Activated CD8-positive, alpha-beta T cell treated with anti-CD3 and anti-CD28 coated beads, Interleukin-2, amount 10 ng/mL, durations not matched to agents 7 days and 5 days (primary cell): ENCODE data around the gene UPK1A. TPM values are rescaled to one million over a fixed set of nuclear protein-coding genes. Genes with fewer than 3 reads are reported as not detected.
A peak's percentile ranks its signal among the peaks of the same experiment; 100 is the strongest.
"Not testable (repeated sequence)": the region's sequence is repeated elsewhere in the genome, so short reads cannot be mapped to it uniquely, and the experiment has no call there.

Source experiments
- ATAC-seq: fragments of 150-1000 bp; cut with Tn5 transposase; one replicate; pipeline ENCODE4 v1.10.0; 2021; ENCODE audit warnings: moderate library complexity
- CTCF ChIA-PET: fragments of 350-600 bp; sonication (Branson Sonifier 250); formaldehyde crosslinking; loops from one replicate; lab custom pipeline; 2021; ENCODE audit warnings: antibody characterized with exemption; lab: Charles Lee
- POLR2A ChIA-PET: fragments of 350-600 bp; sonication (Branson Sonifier 250); formaldehyde crosslinking; loops from one replicate; lab custom pipeline; 2021; ENCODE audit warnings: antibody characterized with exemption; lab: Charles Lee
- DNase-seq: peaks from one replicate; pipeline ENCODE4 v3.0.0-alpha.2; 2020
- H3K27ac Mint-ChIP-seq: one replicate; pipeline ENCODE4 v1.8.0; 2021; ENCODE audit warnings: mild to moderate bottlenecking, mixed read lengths
- H3K27me3 Mint-ChIP-seq: one replicate; pipeline ENCODE4 v1.8.0; 2021; ENCODE audit warnings: low read depth, mixed read lengths
- H3K36me3 Mint-ChIP-seq: one replicate; pipeline ENCODE4 v1.8.0; 2021; ENCODE audit warnings: low read depth, mixed read lengths
- H3K4me1 Mint-ChIP-seq: one replicate; pipeline ENCODE4 v1.8.0; 2021; ENCODE audit warnings: low read depth, mixed read lengths
- H3K4me3 Mint-ChIP-seq: one replicate; pipeline ENCODE4 v1.8.0; 2021; ENCODE audit warnings: mild to moderate bottlenecking, mixed read lengths
- H3K9me3 Mint-ChIP-seq: one replicate; pipeline ENCODE4 v1.8.0; 2022; ENCODE audit warnings: mixed read lengths; ENCODE audit not compliant: insufficient read depth
- total RNA-seq, 2 experiments: library from RNA; stranded (reverse); gene quantifications; one replicate each; pipeline ENCODE4 v1.2.3, GENCODE V29; 2021

The UPK1A gene
- total RNA-seq, 2 experiments from 2014 or later, result 0.63 to 0.82 TPM

- POLR2A ChIA-PET, result interaction anchor here (0.6 to 1.3 kb wide), 2 partner anchors 32 to 250 kb away, joined by 5 to 7 read pairs; partner anchors contain the start of gene HAUS5
- ATAC-seq (no peak), DNase-seq (peak; percentile 83)
- Mint-ChIP-seq H3K9me3 (no peaks in the 10 kb centered on the region), H3K4me3 (peak overlapping the region; percentile 78), H3K4me1 (peaks cover 56% of the 10 kb centered on the region), H3K27ac (peak overlapping the region; percentile 90), H3K36me3 (peaks cover 9% of the 10 kb centered on the region), H3K27me3 (no peaks in the 10 kb centered on the region)
- CTCF ChIA-PET, result interaction anchor here (1.0 to 1.1 kb wide), 3 partner anchors 13 to 483 kb away, joined by 3 to 4 read pairs (median 4); no protein-coding TSS in a partner anchor
These were observed 21.2 kb upstream of the UPK1A start for GRCh38 chr19:35644987-35645679.

GRCh38 chr19:35645680-35646511 lies 20.4 kb upstream of the UPK1A start:
- ChIA-PET CTCF (interaction anchor here (1.1 kb wide), 1 partner anchor 12 kb away, joined by 3 read pairs; no protein-coding TSS in a partner anchor), POLR2A (no interaction called here)
- DNase-seq (no peak), ATAC-seq (no peak)
- H3K4me1 Mint-ChIP-seq, result peaks cover 63% of the 10 kb centered on the region
- peak overlapping the region; percentile 78 for H3K4me3 Mint-ChIP-seq
- H3K27ac Mint-ChIP-seq, result peak overlapping the region; percentile 45
- H3K9me3 Mint-ChIP-seq, result no peaks in the 10 kb centered on the region
- no peaks in the 10 kb centered on the region for H3K27me3 Mint-ChIP-seq
- peaks cover 14% of the 10 kb centered on the region for H3K36me3 Mint-ChIP-seq

GRCh38 chr19:35648017-35648961 lies 18.0 kb upstream of the UPK1A start, which contains the start of gene COX6B1:
Gene COX6B1 (plus strand): TSS chr19:35648323. CDS start chr19:35651244, 2,921 bp downstream.
- Mint-ChIP-seq H3K36me3 (peaks cover 23% of the 10 kb centered on the region), H3K4me1 (peaks cover 47% of the 10 kb centered on the region), H3K4me3 (peak within 1 kb of the TSS; percentile 99), H3K27ac (peak within 1 kb of the TSS; percentile 98), H3K27me3 (no peaks in the 10 kb centered on the region), H3K9me3 (no peaks in the 10 kb centered on the region)
- POLR2A ChIA-PET, result interaction anchor here (0.6 to 1.9 kb wide), 18 partner anchors 9 to 1379 kb away, joined by 3 to 9 read pairs (median 4); partner anchors contain the start of gene HAUS5
- ATAC-seq (peak; percentile 72), DNase-seq (peak; percentile 97)
- CTCF ChIA-PET, result interaction anchor here (0.7 to 2.3 kb wide), 17 partner anchors 9 to 295 kb away, joined by 3 to 7 read pairs (median 3); partner anchors contain the start of gene HAUS5

- Mint-ChIP-seq H3K9me3 (no peaks in the 10 kb centered on the region), H3K27me3 (no peaks in the 10 kb centered on the region), H3K4me3 (no peak overlapping the region), H3K27ac (no peak overlapping the region), H3K36me3 (peaks cover 37% of the 10 kb centered on the region), H3K4me1 (peaks cover 35% of the 10 kb centered on the region)
- ATAC-seq, result no peak
- ChIA-PET POLR2A (no interaction called here), CTCF (no interaction called here)
- DNase-seq, result no peak
These were observed 15.7 kb upstream of the UPK1A start for GRCh38 chr19:35650581-35650980.

GRCh38 chr19:35654828-35655227 lies 11.5 kb upstream of the UPK1A start:
- H3K36me3 Mint-ChIP-seq, result peaks cover 50% of the 10 kb centered on the region
- CTCF ChIA-PET, POLR2A ChIA-PET, ATAC-seq, H3K4me3 Mint-ChIP-seq, H3K27ac Mint-ChIP-seq, DNase-seq, H3K27me3 Mint-ChIP-seq, H3K9me3 Mint-ChIP-seq: not testable (repeated sequence)
- H3K4me1 Mint-ChIP-seq, result peaks cover 17% of the 10 kb centered on the region

GRCh38 chr19:35655600-35655999 lies 10.7 kb upstream of the UPK1A start:
- Mint-ChIP-seq H3K27ac (no peak overlapping the region), H3K4me3 (no peak overlapping the region), H3K9me3 (no peaks in the 10 kb centered on the region), H3K27me3 (no peaks in the 10 kb centered on the region), H3K4me1 (peaks cover 10% of the 10 kb centered on the region), H3K36me3 (peaks cover 50% of the 10 kb centered on the region)
- POLR2A ChIA-PET, result no interaction called here
- DNase-seq (no peak), ATAC-seq (no peak)
- CTCF ChIA-PET, result interaction anchor here (0.7 kb wide), 1 partner anchor 47 kb away, joined by 4 read pairs; no protein-coding TSS in a partner anchor

GRCh38 chr19:35656700-35657099 lies 9.6 kb upstream of the UPK1A start:
- Mint-ChIP-seq H3K4me1 (peaks cover 2% of the 10 kb centered on the region), H3K9me3 (no peaks in the 10 kb centered on the region), H3K4me3 (no peak overlapping the region), H3K36me3 (peaks cover 48% of the 10 kb centered on the region), H3K27ac (no peak overlapping the region), H3K27me3 (no peaks in the 10 kb centered on the region)
- POLR2A ChIA-PET, result interaction anchor here (2.0 kb wide), 1 partner anchor 8 kb away, joined by 8 read pairs; the partner anchor contains the start of gene COX6B1
- ATAC-seq (no peak), DNase-seq (no peak)
- CTCF ChIA-PET, result interaction anchor here (0.8 to 1.4 kb wide), 3 partner anchors 9 to 36 kb away, joined by 3 to 4 read pairs (median 4); partner anchors contain the start of gene COX6B1

- POLR2A ChIA-PET, result interaction anchor here (2.0 kb wide), 1 partner anchor 10 kb away, joined by 8 read pairs; the partner anchor contains the start of gene COX6B1
- CTCF ChIA-PET, result interaction anchor here (1.1 to 1.4 kb wide), 2 partner anchors 13 to 14 kb away, joined by 3 to 4 read pairs; no protein-coding TSS in a partner anchor
- Mint-ChIP-seq H3K36me3 (peaks cover 47% of the 10 kb centered on the region), H3K27me3 (no peaks in the 10 kb centered on the region), H3K27ac (no peak overlapping the region), H3K9me3 (no peaks in the 10 kb centered on the region), H3K4me3 (no peak overlapping the region), H3K4me1 (peaks cover 2% of the 10 kb centered on the region)
- ATAC-seq (peak; percentile 60), DNase-seq (no peak)
These were observed 8.2 kb upstream of the UPK1A start for GRCh38 chr19:35657904-35658700.

- Mint-ChIP-seq H3K36me3 (peaks cover 31% of the 10 kb centered on the region), H3K4me1 (no peaks in the 10 kb centered on the region), H3K27me3 (no peaks in the 10 kb centered on the region), H3K27ac (no peak overlapping the region), H3K4me3 (no peak overlapping the region), H3K9me3 (no peaks in the 10 kb centered on the region)
- DNase-seq (no peak), ATAC-seq (no peak)
- ChIA-PET CTCF (interaction anchor here (0.7 kb wide), 1 partner anchor 14 kb away, joined by 3 read pairs; the partner anchor contains the start of gene COX6B1), POLR2A (interaction anchor here (1.1 kb wide), 1 partner anchor 14 kb away, joined by 3 read pairs; the partner anchor contains the start of gene COX6B1)
These were observed 4.3 kb upstream of the UPK1A start for GRCh38 chr19:35661995-35662340.

GRCh38 chr19:35663981-35664380 lies 2.3 kb upstream of the UPK1A start:
- peaks cover 17% of the 10 kb centered on the region for H3K36me3 Mint-ChIP-seq

More at GRCh38 chr19:35663981-35664380, 2.3 kb upstream of the UPK1A start:
- no peak for ATAC-seq
- CTCF ChIA-PET, result no interaction called here
- Mint-ChIP-seq H3K27me3 (no peaks in the 10 kb centered on the region), H3K9me3 (no peaks in the 10 kb centered on the region), H3K4me1 (no peaks in the 10 kb centered on the region), H3K4me3 (no peak overlapping the region), H3K27ac (no peak overlapping the region)
- no peak for DNase-seq
- POLR2A ChIA-PET, result interaction anchor here (1.6 kb wide), 1 partner anchor 16 kb away, joined by 4 read pairs; the partner anchor contains the start of gene COX6B1
